Activated naive CD4-positive, alpha-beta T cell treated with anti-CD3 and anti-CD28 coated beads for 36 hours (primary cell): Measurements from ENCODE around the gene IL1B. TPM values are rescaled to one million over a fixed set of nuclear protein-coding genes. Genes with fewer than 3 reads are reported as not detected.

Experiments used
- CTCF ChIA-PET: fragments of 350-600 bp; sonication (Branson Sonifier 250); formaldehyde crosslinking; loops from one replicate; lab custom pipeline; 2021; ENCODE audit warnings: antibody characterized with exemption; lab: Charles Lee
- DNase-seq: peaks from one replicate; pipeline ENCODE4 v3.0.0-alpha.2; 2020
- H3K27ac Mint-ChIP-seq: one replicate; pipeline ENCODE4 v1.8.0; 2021; ENCODE audit warnings: mild to moderate bottlenecking, mixed read lengths
- H3K27me3 Mint-ChIP-seq: one replicate; pipeline ENCODE4 v1.8.0; 2021; ENCODE audit warnings: low read depth, mixed read lengths
- H3K36me3 Mint-ChIP-seq: one replicate; pipeline ENCODE4 v1.8.0; 2021; ENCODE audit warnings: low read depth, mixed read lengths
- H3K4me1 Mint-ChIP-seq: one replicate; pipeline ENCODE4 v1.8.0; 2021; ENCODE audit warnings: low read depth, mixed read lengths
- H3K4me3 Mint-ChIP-seq: one replicate; pipeline ENCODE4 v1.8.0; 2021; ENCODE audit warnings: mild to moderate bottlenecking, moderate library complexity, mixed read lengths
- H3K9me3 Mint-ChIP-seq: one replicate; pipeline ENCODE4 v1.8.0; 2021; ENCODE audit warnings: mixed read lengths
- intact Hi-C: fragments of 100-400 bp; cut with micrococcal nuclease; formaldehyde crosslinking; loops from one replicate; pipeline ENCODE4 v1.15.1; 2023
- total RNA-seq, 2 experiments: library from RNA; stranded (reverse); gene quantifications; one replicate each; pipeline ENCODE4 v1.2.3, GENCODE V29; 2021

IL1B gene
- total RNA-seq, 2 experiments from 2014 or later, result not detected

DNA sequence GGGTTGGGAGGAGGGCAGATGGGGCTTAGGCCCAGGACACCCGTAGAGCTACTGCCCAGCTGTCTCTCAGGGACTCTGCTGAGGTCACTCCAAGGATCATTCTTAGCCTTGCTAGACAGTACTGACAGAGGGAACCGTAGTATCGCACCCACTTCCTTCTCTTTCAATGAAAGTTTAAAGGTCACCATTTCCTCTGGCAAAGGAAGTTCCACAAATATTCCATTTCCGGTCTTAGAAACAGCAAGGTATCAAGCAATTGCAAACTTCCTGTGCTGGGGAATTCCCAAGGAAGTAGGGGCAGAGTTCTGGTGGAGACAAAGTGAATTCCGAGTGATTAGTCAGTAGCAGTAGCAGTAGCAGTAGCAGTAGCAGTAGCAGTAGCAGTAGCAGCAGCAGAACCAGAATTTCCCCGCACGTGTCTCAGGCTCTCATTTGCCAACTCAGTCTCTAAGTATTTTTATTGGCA, 24.7 kb downstream of the IL1B start:
- H3K27ac Mint-ChIP-seq, result peak overlapping the region; percentile 64
- DNase-seq, result peak; percentile 49
- H3K4me1 Mint-ChIP-seq, result peaks cover 25% of the 10 kb centered on the region
- no peak overlapping the region for H3K4me3 Mint-ChIP-seq
- intact Hi-C loops, result loop anchor here (1.0 to 5.0 kb wide), 2 partner anchors 8 to 50 kb away; partner anchors contain the start of gene CKAP2L
- peaks cover 16% of the 10 kb centered on the region for H3K9me3 Mint-ChIP-seq
- CTCF ChIA-PET, result interaction anchor here (0.6 kb wide), 1 partner anchor 331 kb away, joined by 4 read pairs; no protein-coding TSS in a partner anchor
- H3K36me3 Mint-ChIP-seq, result no peaks in the 10 kb centered on the region
- no peaks in the 10 kb centered on the region for H3K27me3 Mint-ChIP-seq

GRCh38 chr2:112811276-112811831, 25.2 kb downstream of the IL1B start:
- Mint-ChIP-seq H3K27ac (no peak overlapping the region), H3K9me3 (peaks cover 16% of the 10 kb centered on the region), H3K27me3 (no peaks in the 10 kb centered on the region), H3K36me3 (no peaks in the 10 kb centered on the region), H3K4me3 (no peak overlapping the region), H3K4me1 (peaks cover 28% of the 10 kb centered on the region)
- DNase-seq, result no peak
- CTCF ChIA-PET, result no interaction called here
- intact Hi-C loops, result loop anchor here (5.0 kb wide), 1 partner anchor 49 kb away; the partner anchor contains the start of gene CKAP2L

DNA sequence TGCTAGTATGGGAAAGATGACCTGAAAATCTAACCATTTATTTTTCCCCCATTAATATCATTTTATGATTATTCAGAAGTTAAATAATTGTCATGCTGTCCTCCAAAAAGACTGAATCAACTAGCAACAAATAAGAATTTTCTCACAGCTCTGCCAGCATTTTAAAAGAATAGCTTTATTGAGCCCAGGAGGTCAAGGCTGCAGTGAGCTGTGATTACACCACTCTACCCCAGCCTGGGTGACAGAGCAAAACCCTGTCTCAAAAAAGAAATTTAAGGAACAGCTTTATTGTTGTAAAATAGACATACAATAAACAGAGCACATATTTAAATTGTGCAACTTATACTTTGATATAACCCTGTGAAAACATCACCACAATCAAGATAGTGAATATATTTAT, 27.5 kb downstream of the IL1B start:
- Mint-ChIP-seq H3K27me3 (no peaks in the 10 kb centered on the region), H3K4me1 (peaks cover 35% of the 10 kb centered on the region), H3K4me3 (no peak overlapping the region), H3K27ac (peak overlapping the region; percentile 27), H3K36me3 (no peaks in the 10 kb centered on the region), H3K9me3 (peaks cover 16% of the 10 kb centered on the region)
- CTCF ChIA-PET, result interaction anchor here (1.0 kb wide), 1 partner anchor 15 kb away, joined by 3 read pairs; no protein-coding TSS in a partner anchor
- intact Hi-C loops, result no loop called here
- no peak for DNase-seq

- Mint-ChIP-seq H3K4me3 (no peak overlapping the region), H3K36me3 (no peaks in the 10 kb centered on the region), H3K4me1 (peaks cover 28% of the 10 kb centered on the region), H3K9me3 (peaks cover 16% of the 10 kb centered on the region), H3K27ac (no peak overlapping the region), H3K27me3 (no peaks in the 10 kb centered on the region)
- intact Hi-C loops, result no loop called here
- DNase-seq, result no peak
- CTCF ChIA-PET, result no interaction called here
These were observed 29.3 kb downstream of the IL1B start for GRCh38 chr2:112807233-112807807.

- no peak overlapping the region for H3K4me3 Mint-ChIP-seq
- peak overlapping the region; percentile 4 for H3K27ac Mint-ChIP-seq
- peaks cover 17% of the 10 kb centered on the region for H3K4me1 Mint-ChIP-seq
- H3K36me3 Mint-ChIP-seq, result no peaks in the 10 kb centered on the region
- peak; percentile 16 for DNase-seq
- H3K9me3 Mint-ChIP-seq, result peaks cover 15% of the 10 kb centered on the region
- no peaks in the 10 kb centered on the region for H3K27me3 Mint-ChIP-seq
- intact Hi-C loops, result no loop called here
- CTCF ChIA-PET, result interaction anchor here (0.7 kb wide), 1 partner anchor 65 kb away, joined by 4 read pairs; no protein-coding TSS in a partner anchor
These were observed 31.0 kb downstream of the IL1B start for GRCh38 chr2:112805542-112805941.

- no peak overlapping the region for H3K27ac Mint-ChIP-seq
- intact Hi-C loops, result loop anchor here (1.0 kb wide), 1 partner anchor 8 kb away; no protein-coding TSS in a partner anchor
- no peak overlapping the region for H3K4me3 Mint-ChIP-seq
- H3K9me3 Mint-ChIP-seq, result peaks cover 11% of the 10 kb centered on the region
- H3K36me3 Mint-ChIP-seq, result no peaks in the 10 kb centered on the region
- DNase-seq, result no peak
- H3K27me3 Mint-ChIP-seq, result no peaks in the 10 kb centered on the region
- CTCF ChIA-PET, result no interaction called here
- H3K4me1 Mint-ChIP-seq, result peaks cover 17% of the 10 kb centered on the region
These were observed 32.7 kb downstream of the IL1B start for GRCh38 chr2:112803691-112804521.

DNA sequence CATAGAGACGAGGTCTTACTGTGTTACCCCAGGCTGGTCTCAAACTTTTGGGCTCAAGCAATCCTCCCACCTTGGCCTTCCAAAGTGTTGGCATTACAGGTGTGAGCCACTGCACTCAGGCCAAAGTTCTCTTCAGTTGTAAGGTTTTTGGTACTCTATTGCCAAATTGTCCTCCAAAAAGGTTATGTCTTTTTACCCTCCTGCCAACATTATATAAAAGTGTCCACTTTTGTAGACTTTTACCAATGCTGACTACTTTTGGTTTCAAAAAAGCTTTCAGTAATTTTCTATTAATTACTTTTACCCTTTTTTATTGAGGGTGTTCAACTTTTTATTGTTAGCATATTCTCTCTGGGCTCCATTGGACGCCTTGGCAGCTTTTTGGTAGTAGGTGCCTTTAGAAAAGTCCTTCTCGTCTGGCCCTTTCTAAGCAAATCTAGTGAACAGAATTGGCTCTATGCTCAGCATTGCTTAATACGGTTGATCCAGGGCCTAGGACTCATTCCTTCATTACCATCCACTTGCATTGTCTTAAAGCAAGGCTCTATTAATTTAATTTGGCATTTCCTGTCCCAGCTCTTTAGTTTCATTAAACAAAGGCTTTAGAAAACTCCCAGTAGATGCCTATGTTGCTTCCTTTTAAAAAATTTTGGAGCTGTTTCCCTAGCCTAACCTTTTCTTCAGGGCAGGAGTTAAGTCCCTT, 35.5 kb downstream of the IL1B start:
- intact Hi-C loops, result no loop called here
- Mint-ChIP-seq H3K9me3 (no peaks in the 10 kb centered on the region), H3K27ac (no peak overlapping the region), H3K4me3 (no peak overlapping the region), H3K36me3 (no peaks in the 10 kb centered on the region), H3K4me1 (peaks cover 14% of the 10 kb centered on the region), H3K27me3 (no peaks in the 10 kb centered on the region)
- no peak for DNase-seq
- CTCF ChIA-PET, result interaction anchor here (0.6 to 1.0 kb wide), 2 partner anchors 84 to 282 kb away, joined by 3 to 4 read pairs; no protein-coding TSS in a partner anchor

GRCh38 chr2:112798979-112799975, 37.3 kb downstream of the IL1B start:
- no peak overlapping the region for H3K4me3 Mint-ChIP-seq
- H3K27ac Mint-ChIP-seq, result no peak overlapping the region
- peaks cover 2% of the 10 kb centered on the region for H3K27me3 Mint-ChIP-seq
- intact Hi-C loops, result no loop called here
- no peak for DNase-seq
- H3K9me3 Mint-ChIP-seq, result no peaks in the 10 kb centered on the region
- CTCF ChIA-PET, result no interaction called here
- H3K4me1 Mint-ChIP-seq, result peaks cover 9% of the 10 kb centered on the region
- no peaks in the 10 kb centered on the region for H3K36me3 Mint-ChIP-seq

GRCh38 chr2:112796486-112796885, 40.1 kb downstream of the IL1B start:
- Mint-ChIP-seq H3K27ac (no peak overlapping the region), H3K9me3 (no peaks in the 10 kb centered on the region), H3K27me3 (peaks cover 2% of the 10 kb centered on the region), H3K36me3 (no peaks in the 10 kb centered on the region), H3K4me1 (peaks cover 14% of the 10 kb centered on the region), H3K4me3 (no peak overlapping the region)
- CTCF ChIA-PET, result no interaction called here
- intact Hi-C loops, result no loop called here
- DNase-seq, result no peak

DNA sequence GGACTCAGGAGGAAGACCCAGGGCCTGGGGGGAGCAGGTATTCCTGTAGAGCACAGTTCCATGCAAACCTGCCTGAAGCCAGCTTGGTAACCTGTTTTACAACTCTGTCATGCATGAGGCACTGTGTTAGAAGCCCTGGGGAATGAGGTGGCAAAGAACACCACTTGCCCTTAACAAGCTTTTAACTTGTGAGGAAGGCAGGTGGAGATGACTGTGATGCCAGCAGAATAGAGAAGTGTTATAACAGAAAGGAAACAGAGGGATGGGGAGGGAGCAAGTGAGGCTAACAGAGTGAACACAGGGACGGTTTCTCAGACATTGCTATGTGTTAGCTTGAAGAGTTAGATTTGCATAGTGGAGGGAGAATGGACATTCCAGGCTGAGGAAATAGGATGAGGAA, 40.8 kb downstream of the IL1B start:
- intact Hi-C loops, result no loop called here
- CTCF ChIA-PET, result interaction anchor here (0.5 to 0.6 kb wide), 2 partner anchors 56 to 147 kb away, joined by 3 read pairs; no protein-coding TSS in a partner anchor
- Mint-ChIP-seq H3K9me3 (no peaks in the 10 kb centered on the region), H3K4me3 (no peak overlapping the region), H3K27me3 (peaks cover 2% of the 10 kb centered on the region), H3K4me1 (peaks cover 14% of the 10 kb centered on the region), H3K27ac (no peak overlapping the region), H3K36me3 (no peaks in the 10 kb centered on the region)
- DNase-seq, result peak; percentile 17

DNA sequence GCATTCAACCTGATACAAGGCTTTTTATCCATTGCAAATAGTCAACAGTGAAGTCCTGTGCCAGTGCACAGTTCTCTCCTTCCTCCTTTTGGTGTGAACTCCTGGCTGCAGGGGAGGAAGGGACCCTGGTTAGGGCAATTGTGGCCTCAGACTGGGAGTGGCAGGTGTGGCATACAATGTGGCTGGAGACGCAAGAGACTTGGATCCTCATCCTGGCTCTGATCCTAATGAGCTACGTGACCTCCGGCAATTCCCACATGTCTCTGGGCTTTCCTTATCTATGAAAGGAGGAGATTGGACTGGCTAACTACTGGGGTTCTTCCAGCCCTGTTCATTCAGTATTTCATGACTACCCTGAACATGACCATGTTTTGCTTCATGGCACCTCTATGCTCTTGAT, 41.7 kb downstream of the IL1B start:
- peaks cover 14% of the 10 kb centered on the region for H3K4me1 Mint-ChIP-seq

More for the DNA sequence above, 41.7 kb downstream of the IL1B start:
- Mint-ChIP-seq H3K27me3 (peaks cover 2% of the 10 kb centered on the region), H3K36me3 (no peaks in the 10 kb centered on the region), H3K27ac (no peak overlapping the region), H3K4me3 (no peak overlapping the region), H3K9me3 (no peaks in the 10 kb centered on the region)
- intact Hi-C loops, result no loop called here
- no peak for DNase-seq
- CTCF ChIA-PET, result no interaction called here
